Cardiac septum (tissue), 1 donor: ENCODE results near the gene SLC30A9. TPM values are rescaled to one million over a fixed set of nuclear protein-coding genes. Genes with fewer than 3 reads are reported as not detected.

Experiments
- DNase-seq: peaks from one replicate; pipeline ENCODE4 v3.0.0-alpha.2; 2020; ENCODE audit warnings: low spot score
- intact Hi-C: fragments of 100-400 bp; cut with DNase I; formaldehyde crosslinking; loops from one replicate; pipeline ENCODE4 v1.14.0; 2022
- total RNA-seq: library from RNA; stranded (reverse); fragmentation: NEBNext Ultra II Directional; extraction: Animal tissue kit (Norgen Biotek cat#: 25700); gene quantifications from one replicate; pipeline ENCODE4 v1.2.1, GENCODE V29; 2021
- donor health status: DM: no; HTN: no; CAD: no.

SLC30A9 gene
- total RNA-seq, 1 donor from 2014 or later, result 65.3 TPM

- DNase-seq, result no peak
- intact Hi-C loops, result no loop called here
Observed at GRCh38 chr4:41994461-41994985, 4.2 kb downstream of the SLC30A9 start.

GRCh38 chr4:41998019-41998418, 7.7 kb downstream of the SLC30A9 start:
- DNase-seq, result no peak
- intact Hi-C loops, result no loop called here

- DNase-seq, result no peak
- intact Hi-C loops, result no loop called here
Observed at GRCh38 chr4:41999321-41999720, 9.0 kb downstream of the SLC30A9 start.

GRCh38 chr4:42008011-42008786, 17.9 kb downstream of the SLC30A9 start:
- no peak for DNase-seq
- intact Hi-C loops, result no loop called here

GRCh38 chr4:42015438-42015837, 25.1 kb downstream of the SLC30A9 start:
- no peak for DNase-seq
- intact Hi-C loops, result no loop called here

GRCh38 chr4:42018451-42018850, 28.1 kb downstream of the SLC30A9 start:
- intact Hi-C loops, result no loop called here
- DNase-seq, result no peak

- intact Hi-C loops, result no loop called here
- no peak for DNase-seq
Observed at GRCh38 chr4:42048394-42048793, 58.1 kb downstream of the SLC30A9 start.

- intact Hi-C loops, result no loop called here
- DNase-seq, result no peak
Observed at GRCh38 chr4:42050516-42051249, 60.4 kb downstream of the SLC30A9 start.

- no peak for DNase-seq
- intact Hi-C loops, result no loop called here
Observed at GRCh38 chr4:42066402-42066801, 76.1 kb downstream of the SLC30A9 start.

GRCh38 chr4:42067264-42067663, 76.9 kb downstream of the SLC30A9 start:
- intact Hi-C loops, result no loop called here
- DNase-seq, result no peak

GRCh38 chr4:42070463-42070862, 80.1 kb downstream of the SLC30A9 start:
- DNase-seq, result no peak

GRCh38 chr4:42074294-42074693, 84.0 kb downstream of the SLC30A9 start:
- intact Hi-C loops, result no loop called here
- DNase-seq, result no peak

More at GRCh38 chr4:42070463-42070862, 80.1 kb downstream of the SLC30A9 start:
- intact Hi-C loops, result no loop called here

GRCh38 chr4:42078184-42078801, 88.0 kb downstream of the SLC30A9 start:
- no peak for DNase-seq
- intact Hi-C loops, result no loop called here

- no peak for DNase-seq
- intact Hi-C loops, result no loop called here
Observed at GRCh38 chr4:42080306-42080705, 90.0 kb downstream of the SLC30A9 start.

- intact Hi-C loops, result no loop called here
- DNase-seq, result no peak
Observed at GRCh38 chr4:42083816-42084215, 93.5 kb downstream of the SLC30A9 start.

- no peak for DNase-seq
- intact Hi-C loops, result no loop called here
Observed at GRCh38 chr4:42088386-42088785, 98.1 kb downstream of the SLC30A9 start.

- no peak for DNase-seq
- intact Hi-C loops, result no loop called here
Observed at GRCh38 chr4:42101446-42101975, 111.2 kb downstream of the SLC30A9 start.

- intact Hi-C loops, result no loop called here
- no peak for DNase-seq
Observed at GRCh38 chr4:42104521-42104920, 114.2 kb downstream of the SLC30A9 start.

- DNase-seq, result no peak
- intact Hi-C loops, result no loop called here
Observed at GRCh38 chr4:42112846-42113245, 122.5 kb downstream of the SLC30A9 start.

GRCh38 chr4:42119886-42120285, 129.6 kb downstream of the SLC30A9 start:
- intact Hi-C loops, result no loop called here
- no peak for DNase-seq
